WI38 (cell line): ENCODE results near the gene ARL2.

ENCODE experiments used
- H3K4me3 ChIP-seq: 2 replicates; pipeline ENCODE4 v1.5.1; 2011; ENCODE audit warnings: low read depth, mild to moderate bottlenecking, control low read depth, low read length
- CTCF ChIP-seq: IDR thresholded peaks from 2 replicates; pipeline ENCODE4 v1.5.1; 2012; ENCODE audit warnings: low read depth, mild to moderate bottlenecking, control low read depth, low read length

Gene ARL2

GRCh38 chr11:65026810-65027209, 12.8 kb downstream of the ARL2 start:
- H3K4me3 ChIP-seq = peak overlapping the region; percentile 71
- no peak for TF ChIP-seq CTCF

GRCh38 chr11:65027213-65028067, 13.5 kb downstream of the ARL2 start, which contains the start of gene SNX15:
Gene SNX15 (plus strand): TSS chr11:65027439. CDS start chr11:65027538, 99 bp downstream.
- peak; percentile 40 for TF ChIP-seq CTCF
- H3K4me3 ChIP-seq = peak within 1 kb of the TSS; percentile 71

- H3K4me3 ChIP-seq = no peak overlapping the region
- no peak for TF ChIP-seq CTCF
These were observed 18.3 kb downstream of the ARL2 start for GRCh38 chr11:65032216-65032615.

GRCh38 chr11:65034423-65034822, 20.5 kb downstream of the ARL2 start:
- no peak for TF ChIP-seq CTCF
- H3K4me3 ChIP-seq = no peak overlapping the region

- no peak for TF ChIP-seq CTCF
- no peak overlapping the region for H3K4me3 ChIP-seq
These were observed 21.6 kb downstream of the ARL2 start for GRCh38 chr11:65035579-65035978.

GRCh38 chr11:65036931-65037330, 23.0 kb downstream of the ARL2 start:
- TF ChIP-seq CTCF = no peak
- H3K4me3 ChIP-seq = no peak overlapping the region

- TF ChIP-seq CTCF = no peak
- peak overlapping the region; percentile 74 for H3K4me3 ChIP-seq
These were observed 26.5 kb downstream of the ARL2 start for GRCh38 chr11:65040520-65040846.
